GM12875 (cell line): ENCODE results near the gene UNC5A.

Source experiments
- H3K4me3 ChIP-seq: one replicate; pipeline ENCODE4 v1.5.1; 2011; ENCODE audit warnings: low read depth, low read length, control low read depth
- TF ChIP-seq, protein P1 (sequence below): IDR thresholded peaks from 2 replicates; pipeline ENCODE4 v1.5.1; 2011; ENCODE audit warnings: low read depth, mild to moderate bottlenecking, control low read depth, inconsistent platforms, low read length, moderate library complexity, borderline replicate concordance; ENCODE audit not compliant: insufficient read depth

The UNC5A gene

DNA sequence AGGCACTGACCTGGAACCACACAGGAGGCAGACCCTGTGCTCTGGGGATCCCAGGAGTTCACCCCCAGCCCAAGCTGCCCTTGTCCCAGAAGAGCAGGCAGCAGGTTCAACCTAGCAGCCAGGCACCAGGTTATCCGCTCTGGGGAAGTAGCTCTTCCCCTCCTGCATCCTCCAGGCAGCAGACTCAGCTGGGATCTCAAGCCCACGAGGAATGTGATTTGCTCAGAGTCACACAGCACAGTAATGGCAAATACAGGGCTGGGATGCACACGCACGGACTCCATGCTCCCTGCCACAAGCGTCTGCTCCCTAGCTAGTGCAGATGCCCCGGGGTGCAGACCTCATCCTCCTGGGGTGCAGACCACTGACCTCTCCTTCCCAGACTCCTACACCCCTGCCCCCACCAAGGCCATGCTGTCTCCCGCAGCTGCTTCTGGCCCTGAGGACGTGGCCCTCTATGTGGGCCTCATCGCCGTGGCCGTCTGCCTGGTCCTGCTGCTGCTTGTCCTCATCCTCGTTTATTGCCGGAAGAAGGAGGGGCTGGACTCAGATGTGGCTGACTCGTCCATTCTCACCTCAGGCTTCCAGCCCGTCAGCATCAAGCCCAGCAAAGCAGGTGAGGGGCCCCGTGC lies 63.3 kb downstream of the UNC5A start:
- no peak overlapping the region for H3K4me3 ChIP-seq

GRCh38 chr5:176874198-176874780 lies 63.9 kb downstream of the UNC5A start:
- no peak overlapping the region for H3K4me3 ChIP-seq
- TF ChIP-seq, protein P1, sequence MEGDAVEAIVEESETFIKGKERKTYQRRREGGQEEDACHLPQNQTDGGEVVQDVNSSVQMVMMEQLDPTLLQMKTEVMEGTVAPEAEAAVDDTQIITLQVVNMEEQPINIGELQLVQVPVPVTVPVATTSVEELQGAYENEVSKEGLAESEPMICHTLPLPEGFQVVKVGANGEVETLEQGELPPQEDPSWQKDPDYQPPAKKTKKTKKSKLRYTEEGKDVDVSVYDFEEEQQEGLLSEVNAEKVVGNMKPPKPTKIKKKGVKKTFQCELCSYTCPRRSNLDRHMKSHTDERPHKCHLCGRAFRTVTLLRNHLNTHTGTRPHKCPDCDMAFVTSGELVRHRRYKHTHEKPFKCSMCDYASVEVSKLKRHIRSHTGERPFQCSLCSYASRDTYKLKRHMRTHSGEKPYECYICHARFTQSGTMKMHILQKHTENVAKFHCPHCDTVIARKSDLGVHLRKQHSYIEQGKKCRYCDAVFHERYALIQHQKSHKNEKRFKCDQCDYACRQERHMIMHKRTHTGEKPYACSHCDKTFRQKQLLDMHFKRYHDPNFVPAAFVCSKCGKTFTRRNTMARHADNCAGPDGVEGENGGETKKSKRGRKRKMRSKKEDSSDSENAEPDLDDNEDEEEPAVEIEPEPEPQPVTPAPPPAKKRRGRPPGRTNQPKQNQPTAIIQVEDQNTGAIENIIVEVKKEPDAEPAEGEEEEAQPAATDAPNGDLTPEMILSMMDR = no peak

More for the DNA sequence above, 63.3 kb downstream of the UNC5A start:
- TF ChIP-seq, protein P1 = no peak

DNA sequence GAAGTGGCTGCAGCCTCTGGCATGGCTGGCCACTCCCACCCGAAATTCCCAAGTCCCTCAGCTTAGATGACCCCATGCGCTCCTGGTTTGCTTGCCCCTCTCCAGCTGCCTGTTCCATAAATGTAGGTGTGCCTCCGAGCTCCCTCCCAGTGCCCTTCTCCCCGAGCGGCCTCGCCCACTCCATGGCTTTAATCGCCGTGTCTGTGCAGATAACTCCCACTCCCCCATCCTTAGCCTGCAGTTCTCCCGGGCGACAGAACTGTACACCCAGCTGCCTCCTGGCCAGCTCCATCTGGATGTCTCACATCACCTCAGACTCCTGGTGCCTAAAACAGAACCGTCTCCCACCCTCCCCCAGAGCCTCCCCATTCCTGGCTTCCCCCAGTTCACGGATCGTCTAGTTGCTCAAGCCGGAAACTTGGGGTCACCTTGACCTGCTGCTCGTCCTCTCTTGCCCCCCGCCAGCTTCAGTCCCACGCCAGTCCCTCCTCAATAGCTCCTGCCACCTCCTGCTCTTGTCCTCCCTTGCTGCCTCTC lies 64.7 kb downstream of the UNC5A start:
- H3K4me3 ChIP-seq = no peak overlapping the region

GRCh38 chr5:176875783-176876505 lies 65.6 kb downstream of the UNC5A start:
- TF ChIP-seq, protein P1 = no peak
- H3K4me3 ChIP-seq = no peak overlapping the region

More for the DNA sequence above, 64.7 kb downstream of the UNC5A start:
- TF ChIP-seq, protein P1 = no peak

DNA sequence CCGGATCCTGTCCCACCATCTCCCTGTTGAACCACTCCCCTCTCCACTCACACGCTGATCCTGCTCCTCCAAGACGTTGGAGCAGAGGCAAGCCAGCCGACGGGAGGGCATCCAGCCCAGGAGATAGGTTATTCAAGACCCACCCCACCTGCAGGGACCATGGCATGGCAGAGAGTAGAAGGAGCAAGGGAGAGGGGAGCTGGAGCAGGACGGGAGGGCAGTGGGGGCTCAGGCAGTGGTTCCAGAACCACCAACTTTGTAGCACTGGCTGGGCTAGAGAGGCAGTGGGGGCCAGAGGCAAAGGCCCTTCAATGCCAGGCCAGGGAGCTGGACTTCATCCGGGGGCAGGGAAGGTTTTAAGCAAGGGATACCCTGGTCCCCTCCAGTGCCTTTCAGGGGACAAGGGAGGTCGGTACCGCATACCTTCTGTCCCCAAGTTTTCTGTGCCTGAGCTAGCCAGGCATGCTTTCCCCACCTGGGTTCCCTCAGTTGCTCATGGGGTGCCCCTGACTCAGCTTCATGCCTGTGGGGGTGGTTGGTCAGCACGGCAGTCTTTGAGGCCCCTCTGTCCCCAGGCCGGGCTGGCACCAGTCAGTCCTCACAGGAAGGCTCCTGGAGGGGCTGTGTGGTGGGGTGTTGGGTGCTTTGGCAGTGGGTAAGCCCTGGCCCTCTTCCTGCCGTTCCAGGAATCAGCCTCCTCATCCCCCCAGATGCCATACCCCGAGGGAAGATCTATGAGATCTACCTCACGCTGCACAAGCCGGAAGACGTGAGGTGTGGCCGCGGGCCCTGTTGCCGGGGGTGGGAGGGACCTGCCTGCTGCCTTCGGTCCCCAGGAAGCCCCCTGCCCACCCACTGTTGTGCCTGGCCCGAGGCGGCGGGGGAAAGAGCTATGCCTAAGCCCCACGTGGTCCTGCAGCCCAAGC lies 66.4 kb downstream of the UNC5A start:
- no peak overlapping the region for H3K4me3 ChIP-seq
- TF ChIP-seq, protein P1 = no peak

GRCh38 chr5:176877793-176878331 lies 67.5 kb downstream of the UNC5A start:
- TF ChIP-seq, protein P1 = no peak
- no peak overlapping the region for H3K4me3 ChIP-seq
